Endothelial cell of umbilical vein (primary cell): ENCODE data around the gene PDCD7. TPM values are rescaled to one million over a fixed set of nuclear protein-coding genes. Genes with fewer than 3 reads are reported as not detected.

Experiments used
- BruUV-seq: library from RNA; stranded (reverse); fragments of 400-500 nt; replicated peaks from 2 replicates; lab custom pipeline; 2021; lab: Mats Ljungman, UMichigan
- CTCF ChIA-PET: fragments of 300-600, 350-600 bp; sonication (Branson Sonifier 250); formaldehyde crosslinking; loops from one replicate; lab custom pipeline; 2021; ENCODE audit warnings: antibody characterized with exemption, inconsistent platforms; lab: Charles Lee
- POLR2A ChIA-PET: fragments of 300-600, 350-600 bp; sonication (Branson Sonifier 250); formaldehyde crosslinking; loops from one replicate; lab custom pipeline; 2021; ENCODE audit warnings: antibody characterized with exemption, inconsistent platforms; lab: Charles Lee
- DNase-seq: peaks from one replicate; pipeline ENCODE4 v3.0.0-alpha.2; 2011; ENCODE audit warnings: low read depth, low spot score
- FAIRE-seq: peaks from 2 replicates; lab custom pipeline; 2011; peaks lifted over from hg19 to GRCh38; lab: Jason Lieb, UNC
- H2AFZ ChIP-seq: 2 replicates; pipeline ENCODE4 v1.6.0; 2012; ENCODE audit warnings: low read depth, low read length, control low read depth, inconsistent platforms
- H3K27ac ChIP-seq: 2 replicates; pipeline ENCODE4 v1.5.1; 2011; ENCODE audit warnings: low read depth, mild to moderate bottlenecking, control low read depth, low read length, moderate library complexity; ENCODE audit not compliant: insufficient read depth
- H3K27me3 ChIP-seq, 2 experiments: 2 replicates each; pipeline versions ENCODE4 v1.6.0 to v1.6.1; 2011; ENCODE audit warnings: low read length in 2 of 2, mixed read lengths in 1 of 2; ENCODE audit not compliant: control insufficient read depth in 2 of 2, insufficient read depth in 2 of 2
- H3K36me3 ChIP-seq, 2 experiments: 2 replicates in 1 of 2; 3 replicates in 1 of 2; pipeline ENCODE4 v1.5.1; 2011; ENCODE audit warnings: low read length in 2 of 2, mild to moderate bottlenecking in 1 of 2, moderate library complexity in 1 of 2; ENCODE audit not compliant: control insufficient read depth in 2 of 2, insufficient read depth in 2 of 2; ENCODE audit errors: extremely low read depth in 1 of 2
- H3K4me1 ChIP-seq: 3 replicates; pipeline ENCODE4 v1.5.1; 2011; ENCODE audit warnings: mild to moderate bottlenecking, low read length; ENCODE audit not compliant: control insufficient read depth, insufficient read depth; ENCODE audit errors: extremely low read depth
- H3K4me2 ChIP-seq: 2 replicates; pipeline ENCODE4 v1.6.1; 2011; ENCODE audit warnings: low read length, control low read depth, mixed read lengths; ENCODE audit not compliant: insufficient read depth
- H3K4me3 ChIP-seq, 3 experiments: fragments of 200-600 bp in 1 of 3; sonication (generic), shearing (Covaris generic) in 1 of 3; replicated peaks in 1 of 3; 2 replicates each; pipeline ENCODE4 v1.5.1; 2011 to 2016; ENCODE audit warnings: control low read depth in 3 of 3, low read length in 3 of 3, mild to moderate bottlenecking in 2 of 3, inconsistent platforms in 1 of 3, low read depth in 1 of 3, moderate library complexity in 1 of 3; ENCODE audit not compliant: insufficient read depth in 1 of 3
- H3K79me2 ChIP-seq: 2 replicates; pipeline ENCODE4 v1.6.0; 2012; ENCODE audit warnings: low read length, inconsistent platforms; ENCODE audit not compliant: control insufficient read depth, insufficient read depth
- H3K9ac ChIP-seq: replicated peaks from 2 replicates; pipeline ENCODE3; 2011; ENCODE audit warnings: low read length, control low read depth; ENCODE audit not compliant: insufficient read depth; ENCODE audit errors: extremely low read depth
- H3K9me1 ChIP-seq: replicated peaks from 3 replicates; pipeline ENCODE4 v1.6.0; 2011; ENCODE audit warnings: mild to moderate bottlenecking, low read length; ENCODE audit not compliant: control insufficient read depth, insufficient read depth; ENCODE audit errors: extremely low read depth
- H3K9me3 ChIP-seq: replicated peaks from 2 replicates; pipeline ENCODE4 v1.5.1; 2012; ENCODE audit warnings: low read length, inconsistent platforms; ENCODE audit not compliant: control insufficient read depth, insufficient read depth
- H4K20me1 ChIP-seq: replicated peaks from 2 replicates; pipeline ENCODE3; 2011; ENCODE audit warnings: mild to moderate bottlenecking, low read length; ENCODE audit not compliant: control insufficient read depth, insufficient read depth; ENCODE audit errors: extremely low read depth
- CTCF ChIP-seq, 2 donors: IDR thresholded peaks; 1 replicate in 1 of 2; 2 replicates in 1 of 2; pipeline ENCODE4 v1.5.1; 2011; ENCODE audit warnings: low read length in 2 of 2, mild to moderate bottlenecking in 2 of 2, moderate library complexity in 2 of 2, control low read depth in 1 of 2, inconsistent platforms in 1 of 2, low read depth in 1 of 2; ENCODE audit not compliant: insufficient read depth in 1 of 2; ENCODE audit errors: extremely low read depth in 1 of 2
- EZH2 ChIP-seq: IDR thresholded peaks from 2 replicates; pipeline ENCODE4 v1.6.1; 2012; ENCODE audit warnings: borderline replicate concordance, low read depth, mild to moderate bottlenecking, moderate library complexity, low read length, inconsistent platforms; ENCODE audit not compliant: severe bottlenecking
- FOS ChIP-seq: IDR thresholded peaks from 2 replicates; pipeline ENCODE4 v1.6.1; 2011; ENCODE audit warnings: mild to moderate bottlenecking, low read length, moderate library complexity, borderline replicate concordance; ENCODE audit not compliant: insufficient read depth
- GATA2 ChIP-seq: IDR thresholded peaks from 2 replicates; pipeline ENCODE4 v1.7.0; 2011; ENCODE audit warnings: low read depth, mild to moderate bottlenecking, moderate library complexity, mixed read lengths, low read length; ENCODE audit not compliant: insufficient read length, insufficient read depth
- JUN ChIP-seq: IDR thresholded peaks from 2 replicates; pipeline ENCODE4 v1.6.1; 2011; ENCODE audit warnings: borderline replicate concordance, low read depth; ENCODE audit not compliant: insufficient read length, insufficient read depth
- MAX ChIP-seq: IDR thresholded peaks from 2 replicates; pipeline ENCODE4 v1.6.1; 2011; ENCODE audit not compliant: insufficient read depth, insufficient read length
- MYC ChIP-seq: IDR thresholded peaks from one replicate; pipeline ENCODE4 v1.6.1; 2011; ENCODE audit warnings: mild to moderate bottlenecking, low read depth, low read length
- POLR2A ChIP-seq: IDR thresholded peaks from 2 replicates; pipeline ENCODE4 v1.6.1; 2012; ENCODE audit warnings: low read depth, mild to moderate bottlenecking, control low read depth, low read length
- POLR2AphosphoS5 ChIP-seq: IDR thresholded peaks from 2 replicates; pipeline ENCODE4 v1.6.1; 2012; ENCODE audit warnings: low read depth, mild to moderate bottlenecking, control low read depth, low read length, moderate library complexity; ENCODE audit not compliant: insufficient read depth
- dilution Hi-C: fragments of 300-500 bp; cut with MboI; formaldehyde crosslinking; loops from one replicate; pipeline ENCODE4 v1.15.0; 2019; ENCODE audit warnings: low sequenced_read_pairs; ENCODE audit not compliant: extremely low pct_ligation_motif_present
- intact Hi-C: fragments of 100-400 bp; cut with micrococcal nuclease; formaldehyde crosslinking; loops from one replicate; pipeline ENCODE4 v1.10.0; 2022
- polyA plus RNA-seq, 4 experiments: library from polyadenylated mRNA; depleted of rRNA in 3 of 4; stranded (reverse) in 3 of 4; unstranded in 1 of 4; fragments of >200 nt; gene quantifications; 2 replicates each; pipeline versions ENCODE4 v1.2.1 to v1.2.3, GENCODE V29; 2011 to 2012; ENCODE audit warnings: missing spikeins in 1 of 4
- total RNA-seq: library from RNA; stranded (reverse); gene quantifications from 2 replicates; pipeline ENCODE4 v1.2.3, GENCODE V29; 2021

Gene PDCD7
- total and polyA plus RNA-seq, 2 donors (not counting 3 experiments of a cell fraction or from before 2014, with no cell fraction given): 12.1 to 19.5 TPM

DNA sequence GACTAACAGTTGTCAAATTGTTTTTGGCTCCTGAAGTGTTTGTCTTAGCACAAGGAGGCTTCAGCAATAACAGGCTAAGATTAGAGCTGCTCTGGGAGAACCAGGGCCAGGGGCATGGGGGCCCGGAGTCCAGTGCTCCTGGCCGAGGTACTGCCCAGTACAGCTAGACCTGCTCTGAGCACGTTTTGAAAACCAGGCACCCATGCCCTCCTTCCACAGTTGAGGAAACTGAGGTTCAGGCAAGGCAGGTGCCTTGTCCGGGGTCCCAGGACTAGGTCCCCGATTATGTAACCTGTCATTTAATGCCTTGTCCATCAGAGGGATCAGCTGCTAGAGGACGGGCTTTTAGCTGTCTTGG is 37.9 kb downstream of the PDCD7 start:
- FAIRE-seq (no peak), DNase-seq (no peak)
- POLR2A ChIA-PET: no interaction called here
- no peaks in the 10 kb centered on the region for H3K9me1 ChIP-seq
- TF ChIP-seq JUN (no peak), GATA2 (no peak), CTCF (IDR thresholded peaks at IDR 0.05; ENCODE audit: extremely low read depth in 1 of 2, insufficient read depth in 1 of 2, low read depth in 1 of 2, low read length in 2 of 2) (no peak), MYC (no peak), MAX (no peak), POLR2AphosphoS5 (no peak), FOS (no peak), POLR2A (no peak), EZH2 (no peak)
- H3K36me3 ChIP-seq: peaks cover 0 to 9% of the 10 kb centered on the region in 2 experiments
- intact Hi-C loops: no loop called here
- BruUV-seq: no TSS peak
- no peak overlapping the region for H3K27ac ChIP-seq
- no peak overlapping the region for H3K9ac ChIP-seq
- dilution Hi-C loops: no loop called here
- no peak overlapping the region for H3K4me2 ChIP-seq
- no peaks in the 10 kb centered on the region for H3K9me3 ChIP-seq
- H2AFZ ChIP-seq: no peak overlapping the region
- no peaks in the 10 kb centered on the region for H4K20me1 ChIP-seq
- H3K27me3 ChIP-seq: no peaks in the 10 kb centered on the region
- H3K4me3 ChIP-seq: no peak overlapping the region
- H3K79me2 ChIP-seq: no peaks in the 10 kb centered on the region
- no peaks in the 10 kb centered on the region for H3K4me1 ChIP-seq
- CTCF ChIA-PET: interaction anchor here (0.9 to 1.5 kb wide), 4 partner anchors 9 to 62 kb away, joined by 3 to 6 read pairs (median 5); no protein-coding TSS in a partner anchor
